ENCODE measurements around the gene DDX52.
A peak's percentile ranks its signal among the peaks of the same experiment; 100 is the strongest.

DDX52 gene

DNA sequence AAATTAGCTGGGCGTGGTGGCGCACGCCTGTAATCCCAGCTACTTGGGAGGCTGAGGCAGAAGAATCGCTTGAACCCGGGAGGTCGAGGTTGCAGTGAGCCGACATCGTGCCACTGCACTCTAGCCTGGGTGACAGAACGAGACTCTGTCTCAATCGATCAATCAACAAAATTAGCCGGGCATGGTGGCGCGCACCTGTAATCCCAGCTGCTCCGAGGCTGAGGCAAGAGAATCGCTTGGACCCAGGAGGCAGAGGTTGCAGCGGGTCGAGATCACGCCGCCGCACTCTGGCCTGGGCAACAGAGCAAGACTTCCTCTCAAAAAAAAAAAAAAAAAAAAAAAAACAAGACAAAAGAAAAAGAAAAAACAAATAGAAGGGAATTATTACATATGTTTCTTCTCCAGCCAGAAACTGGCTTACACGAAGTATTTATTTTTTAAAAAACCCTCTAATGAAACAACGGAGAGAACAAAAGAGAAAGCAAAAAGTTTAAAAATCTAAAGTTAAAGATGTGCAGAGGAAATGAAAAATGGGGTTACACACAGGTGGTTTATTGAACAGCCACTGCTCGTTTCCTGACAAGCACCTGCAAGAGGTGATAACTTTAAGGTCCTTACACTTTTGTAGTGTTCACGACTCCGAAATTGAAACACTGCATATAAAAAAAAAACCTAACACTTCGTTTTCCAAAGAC, 35.5 kb downstream of the DDX52 start:
- DNase-seq (ENCODE audit: low read depth), result no peak
- TF ChIP-seq, protein P1, sequence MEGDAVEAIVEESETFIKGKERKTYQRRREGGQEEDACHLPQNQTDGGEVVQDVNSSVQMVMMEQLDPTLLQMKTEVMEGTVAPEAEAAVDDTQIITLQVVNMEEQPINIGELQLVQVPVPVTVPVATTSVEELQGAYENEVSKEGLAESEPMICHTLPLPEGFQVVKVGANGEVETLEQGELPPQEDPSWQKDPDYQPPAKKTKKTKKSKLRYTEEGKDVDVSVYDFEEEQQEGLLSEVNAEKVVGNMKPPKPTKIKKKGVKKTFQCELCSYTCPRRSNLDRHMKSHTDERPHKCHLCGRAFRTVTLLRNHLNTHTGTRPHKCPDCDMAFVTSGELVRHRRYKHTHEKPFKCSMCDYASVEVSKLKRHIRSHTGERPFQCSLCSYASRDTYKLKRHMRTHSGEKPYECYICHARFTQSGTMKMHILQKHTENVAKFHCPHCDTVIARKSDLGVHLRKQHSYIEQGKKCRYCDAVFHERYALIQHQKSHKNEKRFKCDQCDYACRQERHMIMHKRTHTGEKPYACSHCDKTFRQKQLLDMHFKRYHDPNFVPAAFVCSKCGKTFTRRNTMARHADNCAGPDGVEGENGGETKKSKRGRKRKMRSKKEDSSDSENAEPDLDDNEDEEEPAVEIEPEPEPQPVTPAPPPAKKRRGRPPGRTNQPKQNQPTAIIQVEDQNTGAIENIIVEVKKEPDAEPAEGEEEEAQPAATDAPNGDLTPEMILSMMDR (conservative IDR thresholded peaks at IDR 0.05; ENCODE audit: low read length), result no peak
- peak overlapping the region; percentile 88 for H3K4me3 ChIP-seq (ENCODE audit: low read length)

DNA sequence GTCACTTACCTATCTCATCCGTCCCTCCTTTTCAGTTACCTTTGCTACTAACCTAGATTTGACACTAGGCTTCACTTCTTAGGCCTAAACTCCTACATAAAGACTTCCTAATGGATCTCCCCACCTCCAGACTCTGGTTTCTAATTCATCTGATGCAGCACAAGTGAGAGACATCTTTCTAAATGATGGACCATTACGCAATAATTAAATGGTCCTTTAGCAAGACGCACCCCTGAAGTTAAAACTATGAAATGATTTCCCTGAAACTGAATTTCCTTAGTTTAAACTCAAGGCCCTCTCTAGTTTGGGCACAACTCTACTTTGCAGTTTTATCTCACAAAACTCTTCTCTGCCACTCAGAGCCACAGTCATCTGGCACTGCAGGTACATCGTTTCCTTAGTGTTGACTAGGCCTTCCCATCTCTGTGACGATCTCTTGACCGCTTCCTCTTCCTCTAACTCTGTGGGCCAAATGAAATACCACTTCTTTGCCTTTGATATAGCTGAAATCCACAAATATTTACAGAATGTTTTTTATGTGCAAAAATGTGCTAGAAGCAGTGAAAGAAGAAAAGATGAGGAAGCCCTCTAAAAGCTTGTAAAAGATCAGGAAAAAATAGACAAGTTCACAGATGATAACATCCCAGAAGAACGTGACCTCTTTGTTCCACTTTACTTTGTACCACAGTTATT, 37.3 kb downstream of the DDX52 start:
- peak; percentile 43 for DNase-seq (ENCODE audit: low read depth)
- H3K4me3 ChIP-seq (ENCODE audit: low read length), result no peak overlapping the region
- TF ChIP-seq, protein P1 (conservative IDR thresholded peaks at IDR 0.05; ENCODE audit: low read length), result no peak

DNA sequence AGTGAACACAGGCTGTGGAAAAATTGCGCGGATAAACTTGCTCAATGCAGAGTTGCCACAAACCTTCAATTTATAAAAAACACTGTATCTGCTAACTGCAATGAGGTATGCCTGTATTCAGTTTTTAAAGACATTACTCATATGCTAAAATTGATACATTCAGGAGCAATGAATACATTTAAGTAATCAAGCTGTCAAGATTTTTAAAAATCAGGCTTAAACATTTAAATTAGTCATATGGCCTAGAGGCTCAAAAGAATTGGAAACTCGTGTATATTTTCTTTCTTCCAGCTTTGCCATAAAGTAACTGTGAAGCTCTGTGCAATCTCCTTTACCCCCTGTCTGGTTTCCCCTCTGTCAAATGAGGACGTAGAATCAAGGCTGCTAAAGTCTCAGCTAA, 38.2 kb downstream of the DDX52 start:
- TF ChIP-seq, protein P1 (conservative IDR thresholded peaks at IDR 0.05; ENCODE audit: low read length), result no peak
- H3K4me3 ChIP-seq (ENCODE audit: low read length), result no peak overlapping the region
- no peak for DNase-seq (ENCODE audit: low read depth)

DNA sequence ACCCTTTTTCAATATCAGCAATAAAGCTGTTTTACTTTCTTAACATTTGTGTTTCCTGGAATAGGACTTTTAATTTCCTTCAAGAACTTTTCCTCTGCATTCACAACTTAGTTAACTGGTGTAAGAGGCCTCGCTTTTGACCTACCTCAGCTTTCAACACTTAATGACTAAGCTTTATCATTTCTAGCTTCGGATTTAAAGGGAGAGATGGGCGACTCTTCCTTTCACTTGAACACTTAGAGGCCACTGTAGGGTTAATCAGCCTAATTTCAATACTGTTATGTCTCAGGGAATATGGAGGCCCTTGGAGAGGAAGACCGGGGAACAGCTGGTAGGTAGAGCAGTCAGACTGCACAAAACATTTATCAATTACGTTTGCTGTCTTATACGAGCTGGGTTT, 38.7 kb downstream of the DDX52 start:
- TF ChIP-seq, protein P1 (conservative IDR thresholded peaks at IDR 0.05; ENCODE audit: low read length), result no peak
- no peak for DNase-seq (ENCODE audit: low read depth)
- H3K4me3 ChIP-seq (ENCODE audit: low read length), result no peak overlapping the region

DNA sequence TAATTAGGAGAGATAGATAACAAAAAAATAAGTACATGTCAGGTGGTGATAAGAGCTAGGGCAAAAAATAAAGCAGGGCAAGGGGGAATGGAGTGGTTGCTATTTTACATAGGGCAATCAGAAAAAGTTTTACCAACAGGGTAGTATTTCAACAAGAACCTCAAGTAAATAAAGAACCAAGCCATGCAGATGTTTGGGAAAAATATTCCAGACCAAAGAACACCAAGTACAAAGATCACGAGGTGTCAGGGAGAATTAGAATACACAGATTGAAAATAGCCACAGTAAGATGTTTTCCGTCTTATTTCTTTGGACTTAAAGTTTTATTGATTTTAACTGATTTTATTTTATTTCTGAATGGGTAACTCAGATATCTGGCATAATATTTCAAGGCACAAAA, 45.1 kb downstream of the DDX52 start:
- TF ChIP-seq, protein P1 (conservative IDR thresholded peaks at IDR 0.05; ENCODE audit: low read length), result no peak
- H3K4me3 ChIP-seq (ENCODE audit: low read length), result no peak overlapping the region
- DNase-seq (ENCODE audit: low read depth), result no peak

DNA sequence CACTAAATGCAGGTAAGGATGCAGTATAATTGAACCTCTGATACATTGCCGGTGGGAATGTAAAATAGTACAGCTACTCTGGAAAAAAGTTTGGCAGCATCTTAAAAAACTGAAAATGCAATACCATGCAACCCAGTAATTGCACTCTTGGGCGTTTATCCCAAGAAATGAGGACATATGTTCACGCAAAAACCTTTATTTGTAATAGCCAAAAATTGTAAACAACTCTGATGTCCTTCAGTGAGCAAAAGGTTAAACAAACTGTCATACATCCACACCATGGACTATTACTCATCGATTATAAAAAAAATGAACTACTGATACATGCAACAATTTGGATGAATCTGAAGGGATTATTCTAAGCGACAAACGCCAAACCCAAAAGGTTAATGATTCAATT, 51.0 kb downstream of the DDX52 start:
- H3K4me3 ChIP-seq (ENCODE audit: low read length), result no peak overlapping the region
- peak; percentile 17 for DNase-seq (ENCODE audit: low read depth)
- TF ChIP-seq, protein P1 (conservative IDR thresholded peaks at IDR 0.05; ENCODE audit: low read length), result no peak

DNA sequence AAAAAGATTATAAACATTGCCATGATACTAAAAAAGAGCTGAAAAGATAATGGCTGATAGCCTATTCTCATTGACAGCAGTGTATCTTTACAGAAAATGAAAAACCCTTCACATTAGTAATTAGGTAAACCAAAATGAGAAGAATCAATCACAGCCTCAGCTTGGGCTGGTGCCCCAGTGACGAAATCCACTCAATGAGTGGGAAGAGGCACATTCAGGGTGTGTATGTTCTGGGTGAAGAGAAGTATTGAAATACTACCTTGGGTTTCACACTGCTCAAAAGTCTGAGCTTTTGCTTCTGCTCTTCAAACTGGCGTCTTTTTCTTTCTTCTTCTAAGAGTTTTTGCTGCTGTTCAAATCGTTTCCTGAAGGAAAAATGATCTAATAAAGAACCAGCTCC, 58.2 kb downstream of the DDX52 start:
- H3K4me3 ChIP-seq (ENCODE audit: low read length), result no peak overlapping the region
- no peak for DNase-seq (ENCODE audit: low read depth)
- TF ChIP-seq, protein P1 (conservative IDR thresholded peaks at IDR 0.05; ENCODE audit: low read length), result no peak
